HepG2 (cell line): ENCODE data around the gene SULT6B1. TPM values are rescaled to one million over a fixed set of nuclear protein-coding genes. Genes with fewer than 3 reads are reported as not detected.

Experiments used
- EP300 ChIP-seq, 3 experiments: sonication (generic) in 1 of 3; formaldehyde crosslinking in 1 of 3; IDR thresholded peaks; 2 replicates each; pipeline versions ENCODE4 v1.5.1 to v1.6.1; 2011 to 2020; ENCODE audit warnings: low read depth in 2 of 3, low read length in 2 of 3, borderline replicate concordance in 1 of 3, improper control_type of control experiment in 1 of 3, mild to moderate bottlenecking in 1 of 3, missing genetic modification reagents in 1 of 3, moderate library complexity in 1 of 3
- KLF11 ChIP-seq: IDR thresholded peaks from 2 replicates; pipeline ENCODE4 v1.6.1; 2016; ENCODE audit warnings: missing compliant biosample characterization
- MAZ ChIP-seq, 2 experiments: sonication (generic) in 1 of 2; formaldehyde crosslinking in 1 of 2; IDR thresholded peaks; 2 replicates each; pipeline versions ENCODE4 v1.5.0 to v1.6.1; 2012 to 2020; ENCODE audit warnings: low read depth in 2 of 2, mild to moderate bottlenecking in 2 of 2, borderline replicate concordance in 1 of 2, improper control_type of control experiment in 1 of 2, low read length in 1 of 2, missing genetic modification reagents in 1 of 2, moderate library complexity in 1 of 2
- MED1 ChIP-seq: sonication (generic); formaldehyde crosslinking; IDR thresholded peaks from 2 replicates; pipeline ENCODE4 v1.4.0; 2020; ENCODE audit warnings: missing genetic modification reagents
- SMC3 ChIP-seq: IDR thresholded peaks from 2 replicates; pipeline ENCODE4 v1.6.1; 2011; ENCODE audit warnings: low read length, improper control_type of control experiment
- STAG1 ChIP-seq: sonication (generic); formaldehyde crosslinking; IDR thresholded peaks from 2 replicates; pipeline ENCODE4 v1.4.0; 2020; ENCODE audit warnings: missing genetic modification reagents
- ZFP41 ChIP-seq: sonication (generic); formaldehyde crosslinking; IDR thresholded peaks from 2 replicates; pipeline ENCODE4 v1.4.0; 2020; ENCODE audit warnings: mild to moderate bottlenecking, missing genetic modification reagents, borderline replicate concordance
- ZNF292 ChIP-seq: sonication (generic); formaldehyde crosslinking; IDR thresholded peaks from 2 replicates; pipeline ENCODE4 v1.8.1; 2022; ENCODE audit warnings: mild to moderate bottlenecking, low read depth, missing genetic modification reagents, borderline replicate concordance
- ZNF816 ChIP-seq: sonication (generic); formaldehyde crosslinking; IDR thresholded peaks from 2 replicates; pipeline ENCODE4 v1.8.0; 2022; ENCODE audit warnings: missing genetic modification reagents, mild to moderate bottlenecking, borderline replicate concordance
- polyA plus RNA-seq, 8 experiments: library from polyadenylated mRNA; depleted of rRNA in 3 of 8; stranded (reverse) in 7 of 8; unstranded in 1 of 8; fragments of >200 nt; fragmentation: Illumina TruSeq in 4 of 8; extraction: Trizol in 4 of 8; gene quantifications; 2 replicates each; pipeline versions ENCODE4 v1.2.1 to v1.2.3, GENCODE V29; 2011 to 2016; ENCODE audit warnings: low read depth in 4 of 8, missing spikeins in 1 of 8, mixed read lengths in 1 of 8; ENCODE audit not compliant: insufficient read depth in 1 of 8
- total RNA-seq, 5 experiments: library from RNA; depleted of rRNA; stranded (reverse); fragments of >200 nt; fragmentation: Illumina TruSeq; extraction: Trizol; gene quantifications; 2 replicates each; pipeline ENCODE4 v1.2.3, GENCODE V29; 2016; ENCODE audit warnings: low read depth in 1 of 5
- TF ChIP-seq, protein P1 (sequence below): sonication (generic); formaldehyde crosslinking; IDR thresholded peaks from 2 replicates; pipeline ENCODE4 v1.4.0; 2020; ENCODE audit warnings: missing genetic modification reagents
- TF ChIP-seq, protein P2 (sequence below): sonication (generic); formaldehyde crosslinking; IDR thresholded peaks from 2 replicates; pipeline ENCODE4 v1.9.0; 2021; ENCODE audit warnings: missing genetic modification reagents, borderline replicate concordance
- TF ChIP-seq, protein P3 (sequence below): IDR thresholded peaks from 2 replicates; pipeline ENCODE4 v1.6.1; 2012; ENCODE audit warnings: low read length, improper control_type of control experiment

Gene SULT6B1
- total and polyA plus RNA-seq, 2 of the 13 experiments (the other 11 are each of a cell fraction or from before 2014, with no cell fraction given): not detected

DNA sequence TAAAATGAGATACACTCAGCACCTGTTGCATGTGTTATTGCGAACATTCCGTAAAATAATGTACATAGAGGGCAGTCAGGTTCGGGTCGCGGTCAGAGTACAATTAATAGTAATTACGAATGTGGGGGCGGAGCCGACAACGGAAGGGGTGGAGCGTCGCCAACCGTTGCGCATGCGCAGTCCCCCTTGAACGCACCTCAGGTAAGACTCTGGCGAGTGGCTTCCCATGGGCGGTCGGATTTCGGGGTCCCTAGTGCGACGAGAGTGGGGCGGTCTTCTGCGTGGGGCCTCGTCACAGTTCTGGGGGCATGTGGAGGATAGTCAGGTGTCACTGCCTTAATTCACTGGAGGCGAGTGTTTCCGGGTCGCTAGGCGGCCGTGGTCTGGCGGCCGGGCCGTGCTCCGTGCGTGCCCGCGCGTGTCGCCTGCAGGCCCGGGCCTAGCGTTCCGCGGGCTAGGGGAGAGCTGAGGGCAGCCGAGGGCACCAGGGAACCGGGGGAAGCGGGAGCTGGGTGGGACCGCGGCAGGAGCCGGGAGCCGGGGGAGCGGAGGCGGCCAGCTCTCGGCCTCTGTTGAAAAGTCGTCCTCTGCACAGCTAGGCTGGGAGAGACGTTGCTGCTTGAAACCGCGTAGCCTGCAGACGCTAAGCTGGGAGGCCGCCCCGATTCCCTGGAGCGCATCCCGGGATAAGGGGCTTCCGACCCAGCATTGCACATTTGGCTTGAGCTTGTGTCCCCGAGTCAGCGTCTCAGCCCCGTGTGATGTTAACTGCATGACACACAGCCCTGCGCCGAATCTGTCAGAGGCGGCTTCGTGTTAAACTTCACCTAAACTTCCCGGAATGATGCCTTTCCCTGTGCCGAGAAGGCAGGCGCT lies 8.1 kb upstream of the SULT6B1 start, which contains the start of gene CEBPZOS (continued):
- TF ChIP-seq, protein P1, sequence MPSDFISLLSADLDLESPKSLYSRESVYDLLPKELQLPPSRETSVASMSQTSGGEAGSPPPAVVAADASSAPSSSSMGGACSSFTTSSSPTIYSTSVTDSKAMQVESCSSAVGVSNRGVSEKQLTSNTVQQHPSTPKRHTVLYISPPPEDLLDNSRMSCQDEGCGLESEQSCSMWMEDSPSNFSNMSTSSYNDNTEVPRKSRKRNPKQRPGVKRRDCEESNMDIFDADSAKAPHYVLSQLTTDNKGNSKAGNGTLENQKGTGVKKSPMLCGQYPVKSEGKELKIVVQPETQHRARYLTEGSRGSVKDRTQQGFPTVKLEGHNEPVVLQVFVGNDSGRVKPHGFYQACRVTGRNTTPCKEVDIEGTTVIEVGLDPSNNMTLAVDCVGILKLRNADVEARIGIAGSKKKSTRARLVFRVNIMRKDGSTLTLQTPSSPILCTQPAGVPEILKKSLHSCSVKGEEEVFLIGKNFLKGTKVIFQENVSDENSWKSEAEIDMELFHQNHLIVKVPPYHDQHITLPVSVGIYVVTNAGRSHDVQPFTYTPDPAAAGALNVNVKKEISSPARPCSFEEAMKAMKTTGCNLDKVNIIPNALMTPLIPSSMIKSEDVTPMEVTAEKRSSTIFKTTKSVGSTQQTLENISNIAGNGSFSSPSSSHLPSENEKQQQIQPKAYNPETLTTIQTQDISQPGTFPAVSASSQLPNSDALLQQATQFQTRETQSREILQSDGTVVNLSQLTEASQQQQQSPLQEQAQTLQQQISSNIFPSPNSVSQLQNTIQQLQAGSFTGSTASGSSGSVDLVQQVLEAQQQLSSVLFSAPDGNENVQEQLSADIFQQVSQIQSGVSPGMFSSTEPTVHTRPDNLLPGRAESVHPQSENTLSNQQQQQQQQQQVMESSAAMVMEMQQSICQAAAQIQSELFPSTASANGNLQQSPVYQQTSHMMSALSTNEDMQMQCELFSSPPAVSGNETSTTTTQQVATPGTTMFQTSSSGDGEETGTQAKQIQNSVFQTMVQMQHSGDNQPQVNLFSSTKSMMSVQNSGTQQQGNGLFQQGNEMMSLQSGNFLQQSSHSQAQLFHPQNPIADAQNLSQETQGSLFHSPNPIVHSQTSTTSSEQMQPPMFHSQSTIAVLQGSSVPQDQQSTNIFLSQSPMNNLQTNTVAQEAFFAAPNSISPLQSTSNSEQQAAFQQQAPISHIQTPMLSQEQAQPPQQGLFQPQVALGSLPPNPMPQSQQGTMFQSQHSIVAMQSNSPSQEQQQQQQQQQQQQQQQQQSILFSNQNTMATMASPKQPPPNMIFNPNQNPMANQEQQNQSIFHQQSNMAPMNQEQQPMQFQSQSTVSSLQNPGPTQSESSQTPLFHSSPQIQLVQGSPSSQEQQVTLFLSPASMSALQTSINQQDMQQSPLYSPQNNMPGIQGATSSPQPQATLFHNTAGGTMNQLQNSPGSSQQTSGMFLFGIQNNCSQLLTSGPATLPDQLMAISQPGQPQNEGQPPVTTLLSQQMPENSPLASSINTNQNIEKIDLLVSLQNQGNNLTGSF (CRISPR knock-in tag): peak; percentile 60; the same call in 1 of the 2 replicates
- TF ChIP-seq EP300 (IDR thresholded peaks at IDR 0.05; ENCODE audit: low read depth in 2 of 2, low read length in 2 of 2): no peak; a peak in 1 of 4 replicates
- TF ChIP-seq EP300 (CRISPR knock-in tag; IDR thresholded peaks at IDR 0.05; ENCODE audit: borderline replicate concordance): no peak
- no peak; the same call in 1 of the 2 replicates for TF ChIP-seq ZFP41
- no peak for TF ChIP-seq STAG1 (CRISPR knock-in tag)
- peak; percentile 98 for TF ChIP-seq ZNF816 (CRISPR knock-in tag)
- TF ChIP-seq, protein P2, sequence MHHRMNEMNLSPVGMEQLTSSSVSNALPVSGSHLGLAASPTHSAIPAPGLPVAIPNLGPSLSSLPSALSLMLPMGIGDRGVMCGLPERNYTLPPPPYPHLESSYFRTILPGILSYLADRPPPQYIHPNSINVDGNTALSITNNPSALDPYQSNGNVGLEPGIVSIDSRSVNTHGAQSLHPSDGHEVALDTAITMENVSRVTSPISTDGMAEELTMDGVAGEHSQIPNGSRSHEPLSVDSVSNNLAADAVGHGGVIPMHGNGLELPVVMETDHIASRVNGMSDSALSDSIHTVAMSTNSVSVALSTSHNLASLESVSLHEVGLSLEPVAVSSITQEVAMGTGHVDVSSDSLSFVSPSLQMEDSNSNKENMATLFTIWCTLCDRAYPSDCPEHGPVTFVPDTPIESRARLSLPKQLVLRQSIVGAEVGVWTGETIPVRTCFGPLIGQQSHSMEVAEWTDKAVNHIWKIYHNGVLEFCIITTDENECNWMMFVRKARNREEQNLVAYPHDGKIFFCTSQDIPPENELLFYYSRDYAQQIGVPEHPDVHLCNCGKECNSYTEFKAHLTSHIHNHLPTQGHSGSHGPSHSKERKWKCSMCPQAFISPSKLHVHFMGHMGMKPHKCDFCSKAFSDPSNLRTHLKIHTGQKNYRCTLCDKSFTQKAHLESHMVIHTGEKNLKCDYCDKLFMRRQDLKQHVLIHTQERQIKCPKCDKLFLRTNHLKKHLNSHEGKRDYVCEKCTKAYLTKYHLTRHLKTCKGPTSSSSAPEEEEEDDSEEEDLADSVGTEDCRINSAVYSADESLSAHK (CRISPR knock-in tag): 0 out of 2 replicates have a peak, but pooled peaks have one; percentile 19
- 0 out of 2 replicates have a peak, but pooled peaks have one; percentile 25 for TF ChIP-seq MED1 (CRISPR knock-in tag)
- TF ChIP-seq SMC3: no peak
- TF ChIP-seq KLF11 (CRISPR knock-in tag): 0 out of 2 replicates have a peak, but pooled peaks have one; percentile 32
- TF ChIP-seq, protein P3, sequence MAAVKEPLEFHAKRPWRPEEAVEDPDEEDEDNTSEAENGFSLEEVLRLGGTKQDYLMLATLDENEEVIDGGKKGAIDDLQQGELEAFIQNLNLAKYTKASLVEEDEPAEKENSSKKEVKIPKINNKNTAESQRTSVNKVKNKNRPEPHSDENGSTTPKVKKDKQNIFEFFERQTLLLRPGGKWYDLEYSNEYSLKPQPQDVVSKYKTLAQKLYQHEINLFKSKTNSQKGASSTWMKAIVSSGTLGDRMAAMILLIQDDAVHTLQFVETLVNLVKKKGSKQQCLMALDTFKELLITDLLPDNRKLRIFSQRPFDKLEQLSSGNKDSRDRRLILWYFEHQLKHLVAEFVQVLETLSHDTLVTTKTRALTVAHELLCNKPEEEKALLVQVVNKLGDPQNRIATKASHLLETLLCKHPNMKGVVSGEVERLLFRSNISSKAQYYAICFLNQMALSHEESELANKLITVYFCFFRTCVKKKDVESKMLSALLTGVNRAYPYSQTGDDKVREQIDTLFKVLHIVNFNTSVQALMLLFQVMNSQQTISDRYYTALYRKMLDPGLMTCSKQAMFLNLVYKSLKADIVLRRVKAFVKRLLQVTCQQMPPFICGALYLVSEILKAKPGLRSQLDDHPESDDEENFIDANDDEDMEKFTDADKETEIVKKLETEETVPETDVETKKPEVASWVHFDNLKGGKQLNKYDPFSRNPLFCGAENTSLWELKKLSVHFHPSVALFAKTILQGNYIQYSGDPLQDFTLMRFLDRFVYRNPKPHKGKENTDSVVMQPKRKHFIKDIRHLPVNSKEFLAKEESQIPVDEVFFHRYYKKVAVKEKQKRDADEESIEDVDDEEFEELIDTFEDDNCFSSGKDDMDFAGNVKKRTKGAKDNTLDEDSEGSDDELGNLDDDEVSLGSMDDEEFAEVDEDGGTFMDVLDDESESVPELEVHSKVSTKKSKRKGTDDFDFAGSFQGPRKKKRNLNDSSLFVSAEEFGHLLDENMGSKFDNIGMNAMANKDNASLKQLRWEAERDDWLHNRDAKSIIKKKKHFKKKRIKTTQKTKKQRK: no peak
- peak; percentile 71 for TF ChIP-seq ZNF292 (CRISPR knock-in tag)
- TF ChIP-seq MAZ (IDR thresholded peaks at IDR 0.05; ENCODE audit: borderline replicate concordance, low read depth, low read length): 0 out of 2 replicates have a peak, but pooled peaks have one; percentile 31
- TF ChIP-seq MAZ (CRISPR knock-in tag; IDR thresholded peaks at IDR 0.05; ENCODE audit: low read depth): peak; percentile 90
